ENCODE data around the gene RANGRF.

RANGRF gene

GRCh38 chr17:8274816-8275215, 13.7 kb upstream of the RANGRF start:
- no peak for DNase-seq (ENCODE audit: low read depth in 2 of 2)

DNA sequence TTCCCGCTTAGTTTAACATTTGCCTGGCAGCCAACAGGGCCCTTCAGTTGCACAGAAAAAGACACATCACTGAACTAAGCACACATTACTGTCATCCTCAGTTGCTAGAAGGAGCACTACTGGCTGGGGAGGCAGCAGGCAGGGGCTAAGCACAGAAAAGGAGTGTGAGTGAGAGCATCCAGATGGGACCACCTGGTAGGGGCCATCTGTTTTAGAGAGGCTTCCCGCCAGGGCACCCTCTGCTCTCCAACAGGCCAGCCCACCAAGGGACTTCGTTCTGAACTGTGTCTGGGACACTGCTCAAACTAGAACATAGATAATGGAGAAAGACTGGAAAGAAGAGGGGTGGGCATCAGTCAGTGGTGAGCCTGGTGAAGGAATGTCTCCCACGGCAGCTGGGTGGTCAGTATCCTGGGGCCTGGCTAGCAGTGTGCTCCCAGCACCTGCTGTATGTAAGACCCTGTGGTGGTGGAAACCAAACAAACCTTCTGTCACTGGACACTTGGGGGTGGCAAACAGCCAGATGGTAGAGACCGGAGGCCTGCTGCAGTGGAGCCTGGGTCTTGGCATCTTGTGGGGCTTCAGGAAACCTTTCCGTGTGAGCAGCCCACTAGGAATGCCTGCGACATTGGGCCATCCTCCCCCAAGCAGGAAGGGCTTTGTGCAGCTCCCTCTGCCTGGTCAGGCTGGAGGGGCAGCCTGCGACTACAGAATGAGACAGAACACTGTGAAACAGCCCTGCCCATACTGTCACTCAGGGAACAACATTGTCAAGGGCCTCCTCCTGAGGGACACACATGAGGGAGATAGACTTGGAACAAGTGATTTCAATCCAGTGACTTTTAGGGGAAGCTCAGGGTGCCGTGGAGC, 12.8 kb upstream of the RANGRF start:
- DNase-seq (ENCODE audit: low read depth in 2 of 2): no peak

GRCh38 chr17:8277317-8277716, 11.2 kb upstream of the RANGRF start:
- no peak for DNase-seq (ENCODE audit: low read depth in 2 of 2)

GRCh38 chr17:8282345-8282744, 6.1 kb upstream of the RANGRF start:
- no peak for DNase-seq (ENCODE audit: low read depth in 2 of 2)

- no peak for DNase-seq (ENCODE audit: low read depth in 2 of 2)
Measured at GRCh38 chr17:8283356-8283755, 5.1 kb upstream of the RANGRF start.

- DNase-seq (ENCODE audit: low read depth in 2 of 2): no peak
Measured at GRCh38 chr17:8284126-8284525, 4.3 kb upstream of the RANGRF start.

DNA sequence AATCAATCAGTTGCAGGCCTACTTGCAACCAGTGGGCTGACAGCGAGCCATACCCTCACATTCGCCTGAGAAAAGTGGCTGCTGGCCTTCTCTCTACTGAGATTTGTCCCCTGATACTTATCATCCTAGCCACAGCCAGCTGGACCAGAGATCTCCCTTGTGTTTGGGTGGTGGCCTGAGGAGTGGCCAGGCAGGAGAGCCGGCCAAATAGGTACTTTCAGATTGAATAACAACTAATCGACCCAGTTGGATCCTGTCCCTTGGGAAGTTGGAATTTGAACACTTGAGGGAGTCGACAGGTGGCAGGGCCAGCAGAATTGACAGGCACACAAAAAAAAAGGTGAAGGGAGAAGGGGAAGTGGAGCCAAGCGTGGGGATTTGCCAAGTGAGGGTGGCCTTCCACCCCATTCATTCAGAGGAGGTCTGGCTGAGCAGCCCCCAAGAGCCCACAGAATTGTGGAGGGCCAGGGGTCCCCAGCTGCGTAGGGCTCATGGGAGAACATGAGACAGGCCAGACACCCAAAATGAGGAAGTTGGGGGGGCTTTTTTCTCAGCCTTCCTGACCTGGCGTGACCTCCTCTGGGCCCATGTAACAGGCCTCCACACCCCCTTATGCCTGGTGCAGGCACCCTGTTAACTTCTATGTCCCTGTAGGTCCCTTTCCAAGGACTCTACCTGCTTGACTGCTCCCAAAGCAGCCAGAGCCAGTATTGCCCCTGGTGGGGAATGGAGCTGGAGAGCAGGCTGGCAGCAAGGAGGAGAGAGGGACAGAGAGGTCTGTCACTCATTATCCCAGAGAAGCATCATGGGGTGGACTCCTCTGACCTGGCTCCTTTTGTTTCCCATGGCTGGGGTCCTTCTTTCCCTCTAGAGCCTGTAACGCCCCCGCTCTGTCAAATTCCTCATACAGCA, 2.9 kb upstream of the RANGRF start:
- DNase-seq (ENCODE audit: low read depth in 2 of 2): no peak

- DNase-seq (ENCODE audit: low read depth in 2 of 2): no peak
Measured at GRCh38 chr17:8287651-8288335, 677 bp upstream of the RANGRF start.

- no peak for DNase-seq (ENCODE audit: low read depth in 2 of 2)
Measured at GRCh38 chr17:8289103-8289397, 580 bp downstream of the RANGRF start.

DNA sequence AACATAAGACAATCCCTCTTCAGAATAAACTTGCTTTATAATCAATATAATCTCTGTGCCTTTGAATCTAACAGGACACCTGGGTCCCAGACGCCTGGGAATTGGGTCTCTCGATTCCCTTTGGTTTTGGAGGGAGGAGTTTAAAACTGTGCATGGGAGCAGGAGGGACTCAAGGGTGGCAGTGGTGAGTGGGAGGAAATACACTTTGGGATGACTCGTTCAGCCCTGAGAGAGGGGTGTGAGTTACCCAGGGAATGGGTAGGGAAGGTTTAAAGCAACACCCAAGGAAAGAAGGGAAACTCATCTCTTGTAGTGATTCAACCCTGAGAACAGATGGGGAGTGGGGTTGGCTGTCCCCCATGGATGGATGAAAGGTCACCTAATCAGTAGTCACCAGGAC, 1.6 kb downstream of the RANGRF start:
- DNase-seq (ENCODE audit: low read depth in 2 of 2): no peak

GRCh38 chr17:8292639-8293395, 4.3 kb downstream of the RANGRF start:
- no peak for DNase-seq (ENCODE audit: low read depth in 2 of 2)

DNA sequence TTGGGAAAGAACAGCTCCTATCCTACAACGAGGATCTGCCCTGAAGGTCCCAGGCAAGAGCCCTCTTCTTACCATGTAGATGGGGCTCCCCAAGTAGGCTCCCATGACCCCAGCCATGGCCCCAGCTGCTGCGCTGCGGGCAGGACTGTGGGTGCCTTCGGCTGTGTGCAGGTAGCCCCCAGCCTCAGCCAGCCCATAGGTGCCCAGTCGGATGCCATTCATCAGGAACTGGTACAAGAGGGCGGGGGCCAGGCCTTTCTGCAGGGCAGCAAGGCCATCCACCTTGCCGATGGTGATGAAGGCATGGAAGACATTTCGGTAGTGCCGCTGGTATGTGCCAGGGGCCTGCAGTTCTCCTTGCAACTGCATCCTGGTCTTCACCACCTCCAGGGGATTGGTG, 5.9 kb downstream of the RANGRF start:
- DNase-seq (ENCODE audit: low read depth in 2 of 2): no peak

DNA sequence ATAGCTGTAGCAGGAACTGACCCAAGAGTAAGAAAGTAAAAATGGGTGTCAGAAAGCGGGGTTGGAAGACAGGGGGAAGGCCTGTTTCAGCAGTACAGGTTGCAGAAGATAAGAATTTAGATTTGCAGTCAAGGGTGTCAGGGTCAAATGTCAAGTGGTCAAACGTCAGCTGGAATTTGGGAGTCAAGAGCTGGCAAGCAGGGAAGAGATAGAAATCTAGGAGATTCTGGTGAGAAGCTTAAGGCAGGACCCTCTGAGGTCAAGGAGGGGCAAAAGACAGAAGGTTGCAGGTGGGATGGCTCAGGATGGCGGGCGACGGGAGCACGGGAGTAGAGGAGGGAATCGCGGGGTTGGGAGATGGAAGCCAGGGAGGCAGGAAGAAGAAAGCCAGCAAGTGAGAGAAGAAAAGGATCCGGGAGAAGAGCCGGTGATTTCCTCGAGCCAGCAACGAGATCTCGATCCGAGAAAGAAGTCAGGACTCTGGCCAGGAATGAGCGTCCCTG, 6.4 kb downstream of the RANGRF start:
- DNase-seq (ENCODE audit: low read depth in 2 of 2): no peak

DNA sequence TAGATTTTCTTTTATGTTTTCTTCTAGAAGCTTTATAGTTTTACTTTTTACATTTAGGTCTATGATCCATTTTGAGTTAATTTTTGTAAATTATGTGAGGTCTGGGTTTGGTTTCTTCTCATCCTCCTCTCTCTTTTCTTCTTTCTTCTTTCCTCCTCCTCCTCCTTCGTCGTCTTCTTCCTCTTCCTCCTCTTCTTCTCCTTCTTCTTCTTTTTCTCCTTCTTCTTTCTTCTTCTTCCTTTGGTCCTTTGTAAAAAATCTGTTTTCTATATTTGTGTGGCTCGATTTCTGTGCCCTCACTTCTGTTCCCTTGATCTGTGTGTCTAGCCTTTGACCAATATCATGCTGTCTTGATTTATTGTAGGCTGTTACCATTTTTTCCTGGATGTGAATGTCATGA, 11.8 kb downstream of the RANGRF start:
- no peak for DNase-seq (ENCODE audit: low read depth in 2 of 2)

GRCh38 chr17:8300627-8301242, 12.3 kb downstream of the RANGRF start:
- peak; percentile 20 to 32 for DNase-seq (ENCODE audit: low read depth in 2 of 2)

DNA sequence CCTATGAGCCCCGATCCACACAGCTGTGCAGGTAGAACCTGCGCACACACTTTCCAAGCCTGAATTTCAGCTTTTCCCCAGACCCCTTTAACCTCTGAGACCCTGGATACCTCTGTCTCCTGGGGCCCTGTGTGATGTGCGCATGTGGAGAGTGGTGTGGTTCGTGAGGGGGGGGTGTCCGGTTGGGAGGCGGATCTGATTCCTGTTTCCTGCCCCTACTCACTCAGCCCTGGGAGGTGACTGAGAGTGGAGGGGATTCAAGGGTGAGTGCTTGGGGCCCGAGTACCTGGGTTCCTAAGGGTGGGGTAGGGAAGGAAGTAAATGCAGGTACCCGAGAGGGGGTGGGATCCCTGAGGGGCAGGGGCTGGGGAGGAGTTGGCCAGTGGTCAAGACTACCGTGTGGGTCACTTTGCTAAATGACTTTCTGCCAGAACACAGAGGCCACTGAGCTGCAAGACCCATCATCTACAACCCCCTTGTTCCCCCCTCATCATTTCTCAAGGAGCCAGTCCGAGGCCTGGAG, 22.2 kb downstream of the RANGRF start:
- DNase-seq (ENCODE audit: low read depth in 2 of 2): no peak

DNA sequence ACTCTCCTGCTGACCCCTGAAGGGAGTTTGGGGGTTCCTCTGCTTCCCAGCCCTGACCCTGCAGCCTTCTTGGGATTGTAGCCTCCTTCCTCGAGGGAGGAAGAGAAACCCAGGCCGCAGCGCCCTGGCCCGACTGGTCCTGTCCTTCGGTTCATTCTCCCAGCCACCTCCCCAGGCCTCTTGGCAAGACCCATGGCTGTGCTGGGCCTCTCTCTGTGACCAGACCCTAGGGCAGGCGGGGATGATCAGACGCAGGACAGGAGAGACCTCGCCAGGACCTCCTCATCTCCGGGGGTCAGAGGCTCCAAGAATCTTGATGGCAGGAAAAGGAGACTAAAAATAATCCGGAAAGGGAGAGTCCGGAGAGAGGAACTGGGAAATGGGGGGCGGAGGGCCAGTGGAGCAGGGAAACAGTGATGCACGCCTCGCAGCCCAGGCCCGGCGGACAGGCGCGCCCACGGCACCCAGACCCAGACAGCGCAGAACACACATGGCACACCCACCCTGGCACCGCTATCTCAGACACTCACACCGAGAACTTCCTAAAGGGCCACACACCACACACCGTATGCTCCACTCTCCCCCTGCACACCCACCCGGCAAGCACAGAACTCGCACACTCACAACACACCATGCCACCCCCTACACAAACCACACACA, 22.8 kb downstream of the RANGRF start:
- DNase-seq (ENCODE audit: low read depth in 2 of 2): no peak

GRCh38 chr17:8312251-8312650, 23.8 kb downstream of the RANGRF start:
- no peak for DNase-seq (ENCODE audit: low read depth in 2 of 2)

DNA sequence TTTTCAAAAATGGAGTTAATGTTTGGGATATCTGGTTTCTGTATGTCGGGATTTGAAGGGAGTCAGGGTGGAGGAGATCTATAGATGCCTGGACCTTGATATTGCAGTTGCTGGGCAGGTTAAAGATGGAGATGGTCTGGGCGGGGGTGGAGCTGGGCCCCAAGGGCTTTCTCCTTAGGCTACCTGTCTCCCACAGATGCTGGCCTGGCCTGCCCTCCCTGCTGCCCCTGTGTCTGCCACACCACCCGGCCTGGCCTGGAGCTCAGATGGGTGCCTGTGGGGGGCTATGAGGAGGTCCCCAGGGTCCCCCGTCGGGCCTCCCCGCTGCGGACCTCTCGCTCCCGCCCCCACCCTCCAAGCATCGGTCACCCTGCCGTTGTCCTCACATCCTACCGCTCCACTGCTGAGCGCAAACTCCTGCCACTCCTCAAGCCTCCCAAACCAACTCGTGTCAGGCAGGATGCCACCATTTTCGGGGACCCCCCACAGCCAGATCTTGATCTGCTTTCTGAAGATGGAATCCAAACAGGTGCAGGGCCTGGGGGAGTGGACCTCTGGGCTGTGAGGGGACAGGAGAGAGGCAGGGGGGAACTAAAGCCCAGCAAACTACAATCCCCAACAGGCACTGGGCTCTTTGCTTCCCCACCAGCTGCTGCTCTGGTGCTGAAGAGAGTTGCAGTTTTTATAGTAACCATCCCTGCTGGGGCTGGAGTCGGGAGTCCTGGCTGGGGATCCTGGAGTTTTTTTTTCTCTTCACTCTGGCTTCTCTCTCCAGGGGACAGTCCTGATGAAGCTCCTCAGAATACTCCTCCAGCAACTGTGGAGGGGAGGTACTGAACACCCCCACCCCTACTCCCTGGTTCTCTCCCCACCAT, 24.5 kb downstream of the RANGRF start:
- DNase-seq (ENCODE audit: low read depth in 2 of 2): no peak

Data from stimulated activated CD4-positive, alpha-beta T cell treated with anti-CD3 and anti-CD28 coated beads, Interleukin-15, amount 100 ng/mL, for 48 hours (primary cell).